ENCODE measurements around the gene PATJ.

The PATJ gene

DNA sequence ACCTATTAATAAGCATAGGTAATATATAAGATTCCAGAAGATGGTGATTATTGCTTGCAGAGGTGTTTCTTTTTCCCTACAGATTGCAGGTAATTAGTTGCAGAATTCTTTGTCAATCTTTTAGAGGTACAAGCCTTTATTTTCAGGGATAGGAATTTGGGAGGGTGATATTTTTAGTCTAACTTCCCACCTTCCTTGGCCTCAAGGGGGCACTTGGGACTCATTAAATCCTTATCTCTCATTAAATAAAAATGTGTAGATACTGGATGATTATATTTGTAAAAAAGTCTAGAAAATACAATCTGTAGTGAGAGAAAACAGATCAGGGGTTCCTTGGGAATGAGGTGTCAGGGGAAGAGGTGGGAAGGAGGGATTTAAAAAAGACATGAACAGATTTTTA, 179.2 kb downstream of the PATJ start (continued):
- TF ChIP-seq, protein P1, sequence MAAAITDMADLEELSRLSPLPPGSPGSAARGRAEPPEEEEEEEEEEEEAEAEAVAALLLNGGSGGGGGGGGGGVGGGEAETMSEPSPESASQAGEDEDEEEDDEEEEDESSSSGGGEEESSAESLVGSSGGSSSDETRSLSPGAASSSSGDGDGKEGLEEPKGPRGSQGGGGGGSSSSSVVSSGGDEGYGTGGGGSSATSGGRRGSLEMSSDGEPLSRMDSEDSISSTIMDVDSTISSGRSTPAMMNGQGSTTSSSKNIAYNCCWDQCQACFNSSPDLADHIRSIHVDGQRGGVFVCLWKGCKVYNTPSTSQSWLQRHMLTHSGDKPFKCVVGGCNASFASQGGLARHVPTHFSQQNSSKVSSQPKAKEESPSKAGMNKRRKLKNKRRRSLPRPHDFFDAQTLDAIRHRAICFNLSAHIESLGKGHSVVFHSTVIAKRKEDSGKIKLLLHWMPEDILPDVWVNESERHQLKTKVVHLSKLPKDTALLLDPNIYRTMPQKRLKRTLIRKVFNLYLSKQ (tag by site-specific recombination; IDR thresholded peaks at IDR 0.05; ENCODE audit: borderline replicate concordance), result no peak
- TF ChIP-seq ZSCAN23 (tag by site-specific recombination; IDR thresholded peaks at IDR 0.05), result no peak
- TF ChIP-seq, protein P2, sequence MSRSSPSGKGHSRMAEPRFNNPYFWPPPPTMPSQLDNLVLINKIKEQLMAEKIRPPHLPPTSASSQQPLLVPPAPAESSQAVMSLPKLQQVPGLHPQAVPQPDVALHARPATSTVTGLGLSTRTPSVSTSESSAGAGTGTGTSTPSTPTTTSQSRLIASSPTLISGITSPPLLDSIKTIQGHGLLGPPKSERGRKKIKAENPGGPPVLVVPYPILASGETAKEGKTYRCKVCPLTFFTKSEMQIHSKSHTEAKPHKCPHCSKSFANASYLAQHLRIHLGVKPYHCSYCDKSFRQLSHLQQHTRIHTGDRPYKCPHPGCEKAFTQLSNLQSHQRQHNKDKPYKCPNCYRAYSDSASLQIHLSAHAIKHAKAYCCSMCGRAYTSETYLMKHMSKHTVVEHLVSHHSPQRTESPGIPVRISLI (tag by site-specific recombination; IDR thresholded peaks at IDR 0.05), result no peak
- TF ChIP-seq, protein P3, sequence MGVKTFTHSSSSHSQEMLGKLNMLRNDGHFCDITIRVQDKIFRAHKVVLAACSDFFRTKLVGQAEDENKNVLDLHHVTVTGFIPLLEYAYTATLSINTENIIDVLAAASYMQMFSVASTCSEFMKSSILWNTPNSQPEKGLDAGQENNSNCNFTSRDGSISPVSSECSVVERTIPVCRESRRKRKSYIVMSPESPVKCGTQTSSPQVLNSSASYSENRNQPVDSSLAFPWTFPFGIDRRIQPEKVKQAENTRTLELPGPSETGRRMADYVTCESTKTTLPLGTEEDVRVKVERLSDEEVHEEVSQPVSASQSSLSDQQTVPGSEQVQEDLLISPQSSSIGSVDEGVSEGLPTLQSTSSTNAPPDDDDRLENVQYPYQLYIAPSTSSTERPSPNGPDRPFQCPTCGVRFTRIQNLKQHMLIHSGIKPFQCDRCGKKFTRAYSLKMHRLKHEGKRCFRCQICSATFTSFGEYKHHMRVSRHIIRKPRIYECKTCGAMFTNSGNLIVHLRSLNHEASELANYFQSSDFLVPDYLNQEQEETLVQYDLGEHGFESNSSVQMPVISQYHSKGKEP (tag by site-specific recombination; IDR thresholded peaks at IDR 0.05), result no peak
- no peak for TF ChIP-seq OVOL3 (tag by site-specific recombination; IDR thresholded peaks at IDR 0.05)

DNA sequence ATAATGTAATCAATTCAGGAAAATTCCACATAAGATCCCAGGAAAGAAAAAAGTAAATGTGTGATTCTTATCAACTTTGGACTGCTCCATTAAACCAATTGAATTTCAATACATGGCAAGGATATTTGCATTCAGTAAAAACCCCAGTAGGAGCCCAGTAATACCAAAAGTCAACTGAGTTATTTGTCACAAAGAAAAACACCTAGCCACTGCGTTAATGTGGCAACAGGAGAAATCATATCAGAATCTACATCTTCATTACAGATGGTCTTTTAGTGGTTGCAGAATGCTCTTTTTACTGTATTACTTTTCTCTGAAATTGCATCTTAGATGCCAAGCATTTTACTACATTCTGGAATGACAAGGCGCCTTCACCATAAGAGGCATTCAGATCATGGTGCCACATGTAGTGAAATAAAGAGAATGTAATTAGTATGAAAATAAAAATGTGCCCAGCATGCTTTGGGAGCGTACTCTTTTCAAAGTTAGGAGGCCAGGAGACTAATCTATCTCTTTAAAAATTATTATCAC, 180.7 kb downstream of the PATJ start:
- Histone ChIP-seq H3K27ac (ENCODE audit: extremely low read depth, low read depth, low read length) (no peak overlapping the region), H3K9me3 (ENCODE audit: control insufficient read depth, insufficient read depth, low read depth, low read length) (no peaks in the 10 kb centered on the region), H3K4me3 (ENCODE audit: low read depth, low read length) (no peak overlapping the region), H3K4me1 (ENCODE audit: control insufficient read depth, insufficient read depth, low read length) (peaks cover 4% of the 10 kb centered on the region), H3K36me3 (ENCODE audit: control insufficient read depth in 2 of 2, insufficient read depth in 1 of 2, low read length in 2 of 2) (peaks cover 5 to 7% of the 10 kb centered on the region in 2 experiments; a peak in 2 of 3 replicates)
- TF ChIP-seq ZNF747 (tag by site-specific recombination; IDR thresholded peaks at IDR 0.05) (no peak), ZNF830 (tag by site-specific recombination; IDR thresholded peaks at IDR 0.05; ENCODE audit: low read depth) (no peak), ZNF548 (tag by site-specific recombination; IDR thresholded peaks at IDR 0.05) (no peak), ZNF521 (tag by site-specific recombination; IDR thresholded peaks at IDR 0.05) (no peak)
- TF ChIP-seq, protein P4, sequence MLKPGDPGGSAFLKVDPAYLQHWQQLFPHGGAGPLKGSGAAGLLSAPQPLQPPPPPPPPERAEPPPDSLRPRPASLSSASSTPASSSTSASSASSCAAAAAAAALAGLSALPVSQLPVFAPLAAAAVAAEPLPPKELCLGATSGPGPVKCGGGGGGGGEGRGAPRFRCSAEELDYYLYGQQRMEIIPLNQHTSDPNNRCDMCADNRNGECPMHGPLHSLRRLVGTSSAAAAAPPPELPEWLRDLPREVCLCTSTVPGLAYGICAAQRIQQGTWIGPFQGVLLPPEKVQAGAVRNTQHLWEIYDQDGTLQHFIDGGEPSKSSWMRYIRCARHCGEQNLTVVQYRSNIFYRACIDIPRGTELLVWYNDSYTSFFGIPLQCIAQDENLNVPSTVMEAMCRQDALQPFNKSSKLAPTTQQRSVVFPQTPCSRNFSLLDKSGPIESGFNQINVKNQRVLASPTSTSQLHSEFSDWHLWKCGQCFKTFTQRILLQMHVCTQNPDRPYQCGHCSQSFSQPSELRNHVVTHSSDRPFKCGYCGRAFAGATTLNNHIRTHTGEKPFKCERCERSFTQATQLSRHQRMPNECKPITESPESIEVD (tag by site-specific recombination; IDR thresholded peaks at IDR 0.05), result 0 out of 2 replicates have a peak, but pooled peaks have one; percentile 32
- CTCF ChIA-PET, result no interaction called here
- POLR2A ChIA-PET, result no interaction called here

GRCh38 chr1:61925591-61926298, 183.5 kb downstream of the PATJ start:
- Histone ChIP-seq H3K4me3 (ENCODE audit: low read depth, low read length) (no peak overlapping the region), H3K27ac (ENCODE audit: extremely low read depth, low read depth, low read length) (no peak overlapping the region), H3K4me1 (ENCODE audit: control insufficient read depth, insufficient read depth, low read length) (peaks cover 4% of the 10 kb centered on the region), H3K9me3 (ENCODE audit: control insufficient read depth, insufficient read depth, low read depth, low read length) (no peaks in the 10 kb centered on the region), H3K36me3 (ENCODE audit: control insufficient read depth in 2 of 2, insufficient read depth in 1 of 2, low read length in 2 of 2) (no peaks in the 10 kb centered on the region; a peak in 1 of 3 replicates)
- TF ChIP-seq ZNF510 (tag by site-specific recombination; IDR thresholded peaks at IDR 0.05; ENCODE audit: insufficient replicate concordance) (peak; percentile 95), ZNF660 (tag by site-specific recombination; IDR thresholded peaks at IDR 0.05) (no peak), SP7 (tag by site-specific recombination; IDR thresholded peaks at IDR 0.05) (no peak)
- ChIA-PET CTCF (no interaction called here), POLR2A (no interaction called here)
